AG09309 (cell line): ENCODE measurements around the gene WASHC4.
"Not testable (repeated sequence)": the region's sequence is repeated elsewhere in the genome, so short reads cannot be mapped to it uniquely, and the experiment has no call there.

Experiments used
- DNase-seq: peaks from one replicate; pipeline ENCODE4 v3.0.0-alpha.2; 2010; ENCODE audit warnings: low read depth
- H3K4me3 ChIP-seq: 2 replicates; pipeline ENCODE4 v1.5.1; 2011; ENCODE audit warnings: mild to moderate bottlenecking, low read depth, low read length, moderate library complexity; ENCODE audit not compliant: control insufficient read depth
- TF ChIP-seq, protein P1 (sequence below): IDR thresholded peaks from 2 replicates; pipeline ENCODE4 v1.5.1; 2011; ENCODE audit warnings: mild to moderate bottlenecking, low read depth, low read length, inconsistent platforms; ENCODE audit not compliant: insufficient read depth, control insufficient read depth; ENCODE audit errors: missing control alignments

Gene WASHC4

DNA sequence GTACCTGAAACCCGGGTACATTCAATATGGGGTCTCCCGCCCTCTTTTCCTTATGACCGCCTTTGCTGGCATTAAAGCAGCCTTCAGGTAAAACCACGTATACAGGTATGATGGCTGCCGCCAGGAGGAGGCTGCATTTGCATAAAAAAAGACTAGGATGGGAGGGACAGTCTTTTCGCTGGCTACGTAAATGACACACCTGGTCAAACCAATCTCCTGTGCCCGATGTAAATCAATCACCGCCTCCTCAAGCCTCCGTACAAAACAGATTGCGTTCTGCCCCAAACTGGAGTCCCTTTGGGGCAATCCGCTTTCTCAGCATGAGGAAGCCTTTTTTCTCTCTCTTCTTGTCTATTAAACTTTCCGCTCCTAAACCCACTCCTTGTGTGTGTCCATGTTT is 15.2 kb upstream of the WASHC4 start:
- no peak for DNase-seq
- no peak overlapping the region for H3K4me3 ChIP-seq
- TF ChIP-seq, protein P1, sequence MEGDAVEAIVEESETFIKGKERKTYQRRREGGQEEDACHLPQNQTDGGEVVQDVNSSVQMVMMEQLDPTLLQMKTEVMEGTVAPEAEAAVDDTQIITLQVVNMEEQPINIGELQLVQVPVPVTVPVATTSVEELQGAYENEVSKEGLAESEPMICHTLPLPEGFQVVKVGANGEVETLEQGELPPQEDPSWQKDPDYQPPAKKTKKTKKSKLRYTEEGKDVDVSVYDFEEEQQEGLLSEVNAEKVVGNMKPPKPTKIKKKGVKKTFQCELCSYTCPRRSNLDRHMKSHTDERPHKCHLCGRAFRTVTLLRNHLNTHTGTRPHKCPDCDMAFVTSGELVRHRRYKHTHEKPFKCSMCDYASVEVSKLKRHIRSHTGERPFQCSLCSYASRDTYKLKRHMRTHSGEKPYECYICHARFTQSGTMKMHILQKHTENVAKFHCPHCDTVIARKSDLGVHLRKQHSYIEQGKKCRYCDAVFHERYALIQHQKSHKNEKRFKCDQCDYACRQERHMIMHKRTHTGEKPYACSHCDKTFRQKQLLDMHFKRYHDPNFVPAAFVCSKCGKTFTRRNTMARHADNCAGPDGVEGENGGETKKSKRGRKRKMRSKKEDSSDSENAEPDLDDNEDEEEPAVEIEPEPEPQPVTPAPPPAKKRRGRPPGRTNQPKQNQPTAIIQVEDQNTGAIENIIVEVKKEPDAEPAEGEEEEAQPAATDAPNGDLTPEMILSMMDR: no peak

GRCh38 chr12:105095338-105095737 is 12.2 kb upstream of the WASHC4 start:
- H3K4me3 ChIP-seq, DNase-seq: not testable (repeated sequence)

DNA sequence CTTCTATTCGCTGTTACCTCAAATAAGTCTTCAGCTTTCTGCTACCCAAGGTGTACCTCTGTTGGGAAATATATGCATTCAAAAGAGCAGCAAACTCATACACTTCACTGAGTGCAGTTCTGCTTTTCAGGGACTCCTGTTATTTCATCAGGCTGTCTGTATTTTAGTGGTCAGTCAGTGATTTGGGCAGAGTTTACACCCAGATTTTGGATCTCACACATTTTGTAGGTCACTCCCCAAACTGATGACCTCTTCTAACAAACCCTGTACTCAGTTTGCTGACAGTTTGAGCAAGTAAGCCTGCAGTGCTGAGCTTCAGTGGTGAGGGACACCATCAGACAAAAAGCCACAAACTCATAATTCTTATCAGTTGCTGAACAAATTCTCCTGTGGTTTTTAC is 8.2 kb upstream of the WASHC4 start:
- TF ChIP-seq, protein P1: no peak
- no peak overlapping the region for H3K4me3 ChIP-seq
- no peak for DNase-seq

DNA sequence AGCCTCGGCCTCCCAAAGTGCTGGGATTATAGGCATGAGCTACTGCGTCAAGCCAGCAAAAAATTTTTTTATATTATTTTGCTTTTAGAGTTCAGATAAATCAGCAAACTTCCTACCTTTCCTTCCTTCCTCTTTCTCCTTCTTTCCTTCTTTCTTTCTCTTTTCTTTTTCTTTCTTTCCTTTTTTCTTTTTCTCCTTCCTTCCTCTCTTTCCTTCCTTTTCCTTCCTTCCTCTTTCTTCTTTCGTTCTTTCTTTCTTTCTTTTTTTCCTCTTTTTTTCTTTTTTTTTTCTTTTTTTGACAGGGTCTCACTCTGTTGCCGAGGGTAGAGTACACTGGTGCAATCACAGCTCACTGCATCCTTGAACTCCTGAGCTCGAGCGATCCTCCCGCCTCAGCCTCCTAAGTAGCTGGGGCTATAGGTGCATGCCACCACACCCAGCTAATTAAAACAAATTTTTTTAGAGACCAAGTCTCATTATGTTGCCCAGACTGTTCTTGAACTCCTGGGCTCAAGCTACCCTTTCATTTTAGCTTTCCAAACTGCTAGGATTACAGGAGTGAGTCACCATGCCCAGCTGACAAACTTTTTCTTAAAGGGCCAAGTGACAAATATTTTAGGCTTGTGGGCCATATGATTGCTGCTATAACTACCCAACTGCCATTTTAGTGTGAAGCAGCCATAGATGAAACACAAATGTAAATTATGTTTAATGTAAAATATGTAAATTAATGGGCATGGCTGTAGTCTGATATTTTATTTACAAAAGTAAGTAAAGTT is 7.1 kb upstream of the WASHC4 start:
- H3K4me3 ChIP-seq: no peak overlapping the region
- TF ChIP-seq, protein P1: no peak
- DNase-seq: no peak

DNA sequence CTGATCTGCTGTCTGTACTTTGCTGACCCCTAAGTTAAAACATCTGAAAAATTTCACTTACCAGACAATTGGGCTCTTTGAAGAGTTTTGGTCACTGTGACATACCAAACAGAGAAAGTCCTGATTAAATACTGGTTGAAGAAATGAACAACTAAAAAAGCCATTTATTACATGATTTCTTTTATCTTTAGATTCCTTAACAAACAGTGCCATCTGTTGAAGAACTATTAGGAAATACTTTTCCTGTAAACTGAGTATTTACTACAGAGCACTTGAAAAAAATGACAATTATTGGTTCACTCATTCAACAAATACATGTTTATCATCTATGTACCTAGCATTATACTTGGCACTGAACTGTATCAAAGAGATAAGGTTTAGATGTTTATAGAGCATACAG is 6.5 kb upstream of the WASHC4 start:
- TF ChIP-seq, protein P1: peak; percentile 16
- no peak for DNase-seq
- no peak overlapping the region for H3K4me3 ChIP-seq

GRCh38 chr12:105102673-105103072 is 4.9 kb upstream of the WASHC4 start:
- TF ChIP-seq, protein P1: no peak
- DNase-seq: no peak

DNA sequence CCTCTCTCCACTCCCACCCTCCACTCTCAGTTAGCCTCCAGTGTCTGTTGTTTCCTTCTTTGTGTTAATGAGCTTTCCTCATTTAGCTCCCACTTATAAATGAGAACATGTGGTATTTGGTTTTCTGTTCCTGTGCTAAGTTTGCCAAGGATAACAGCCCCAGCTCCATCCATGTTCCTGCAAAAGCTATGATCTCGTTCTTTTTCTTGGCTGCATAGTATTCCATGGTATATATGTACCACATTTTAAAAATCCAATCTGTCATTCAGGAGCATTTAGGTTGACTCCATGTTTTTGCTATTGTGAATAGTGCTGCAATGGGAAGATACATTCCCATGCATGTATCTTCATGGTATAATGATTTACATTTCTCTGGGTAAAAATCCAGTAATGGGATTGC is 2.8 kb upstream of the WASHC4 start:
- DNase-seq: no peak
- TF ChIP-seq, protein P1: no peak
- no peak overlapping the region for H3K4me3 ChIP-seq

More at GRCh38 chr12:105102673-105103072, 4.9 kb upstream of the WASHC4 start:
- H3K4me3 ChIP-seq: no peak overlapping the region
